GM12872 (cell line): ENCODE measurements around the gene CCND2.

Experiments used
- TF ChIP-seq, protein P1 (sequence below): IDR thresholded peaks from 3 replicates; pipeline ENCODE4 v1.5.1; 2011; ENCODE audit warnings: low read depth, mild to moderate bottlenecking, low read length, moderate library complexity; ENCODE audit not compliant: insufficient read depth

CCND2 gene

DNA sequence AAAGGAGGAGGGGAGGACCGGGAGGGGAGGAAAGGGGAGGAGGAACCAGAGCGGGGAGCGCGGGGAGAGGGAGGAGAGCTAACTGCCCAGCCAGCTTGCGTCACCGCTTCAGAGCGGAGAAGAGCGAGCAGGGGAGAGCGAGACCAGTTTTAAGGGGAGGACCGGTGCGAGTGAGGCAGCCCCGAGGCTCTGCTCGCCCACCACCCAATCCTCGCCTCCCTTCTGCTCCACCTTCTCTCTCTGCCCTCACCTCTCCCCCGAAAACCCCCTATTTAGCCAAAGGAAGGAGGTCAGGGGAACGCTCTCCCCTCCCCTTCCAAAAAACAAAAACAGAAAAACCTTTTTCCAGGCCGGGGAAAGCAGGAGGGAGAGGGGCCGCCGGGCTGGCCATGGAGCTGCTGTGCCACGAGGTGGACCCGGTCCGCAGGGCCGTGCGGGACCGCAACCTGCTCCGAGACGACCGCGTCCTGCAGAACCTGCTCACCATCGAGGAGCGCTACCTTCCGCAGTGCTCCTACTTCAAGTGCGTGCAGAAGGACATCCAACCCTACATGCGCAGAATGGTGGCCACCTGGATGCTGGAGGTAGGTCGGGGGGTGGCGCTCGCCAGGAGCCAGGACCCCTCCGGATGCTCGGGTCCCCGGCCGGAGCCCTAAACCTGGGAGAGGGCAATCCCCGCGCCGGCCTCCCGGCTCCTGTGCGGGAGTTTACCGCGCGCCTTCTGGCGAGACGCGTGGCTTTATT lies at the start of gene CCND2:
CCND2 (plus strand) TSS at position 111 of the 744 bp plus-strand sequence; CDS start at position 390, 279 bp downstream.
- TF ChIP-seq, protein P1, sequence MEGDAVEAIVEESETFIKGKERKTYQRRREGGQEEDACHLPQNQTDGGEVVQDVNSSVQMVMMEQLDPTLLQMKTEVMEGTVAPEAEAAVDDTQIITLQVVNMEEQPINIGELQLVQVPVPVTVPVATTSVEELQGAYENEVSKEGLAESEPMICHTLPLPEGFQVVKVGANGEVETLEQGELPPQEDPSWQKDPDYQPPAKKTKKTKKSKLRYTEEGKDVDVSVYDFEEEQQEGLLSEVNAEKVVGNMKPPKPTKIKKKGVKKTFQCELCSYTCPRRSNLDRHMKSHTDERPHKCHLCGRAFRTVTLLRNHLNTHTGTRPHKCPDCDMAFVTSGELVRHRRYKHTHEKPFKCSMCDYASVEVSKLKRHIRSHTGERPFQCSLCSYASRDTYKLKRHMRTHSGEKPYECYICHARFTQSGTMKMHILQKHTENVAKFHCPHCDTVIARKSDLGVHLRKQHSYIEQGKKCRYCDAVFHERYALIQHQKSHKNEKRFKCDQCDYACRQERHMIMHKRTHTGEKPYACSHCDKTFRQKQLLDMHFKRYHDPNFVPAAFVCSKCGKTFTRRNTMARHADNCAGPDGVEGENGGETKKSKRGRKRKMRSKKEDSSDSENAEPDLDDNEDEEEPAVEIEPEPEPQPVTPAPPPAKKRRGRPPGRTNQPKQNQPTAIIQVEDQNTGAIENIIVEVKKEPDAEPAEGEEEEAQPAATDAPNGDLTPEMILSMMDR: no peak

DNA sequence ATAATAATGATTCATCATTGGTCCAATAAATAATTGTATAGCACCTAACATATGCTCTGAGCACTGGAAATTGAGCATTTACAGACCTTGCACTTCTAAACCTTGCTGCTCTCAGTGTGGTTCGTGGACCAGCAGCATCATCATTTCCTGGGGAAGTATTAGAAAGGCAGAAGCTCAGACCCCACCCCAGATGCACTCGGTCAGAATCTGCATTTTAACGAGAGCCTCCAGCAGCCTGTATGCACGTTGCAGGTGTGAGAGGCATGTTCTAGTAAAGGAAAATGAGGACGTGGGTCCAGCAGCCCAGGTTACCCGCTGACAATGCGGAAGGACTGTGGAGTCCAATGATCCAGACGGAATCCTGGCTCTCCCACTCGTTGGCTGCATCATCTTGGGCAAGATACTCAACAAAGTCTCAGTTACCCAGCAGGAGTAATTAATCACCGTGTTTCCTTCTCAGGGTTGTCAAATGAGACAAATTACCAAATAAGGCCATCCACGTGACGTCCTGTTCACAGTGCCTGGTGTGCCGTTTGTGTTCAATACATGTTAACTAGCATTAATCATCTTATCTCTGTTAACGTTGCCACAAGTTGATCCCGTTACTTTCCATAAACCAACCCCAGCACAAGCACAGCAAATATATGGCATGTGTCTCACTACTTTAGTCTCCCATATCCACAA lies 49.2 kb upstream of the CCND2 start:
- TF ChIP-seq, protein P1: no peak

GRCh38 chr12:4225571-4225970 lies 48.0 kb upstream of the CCND2 start:
- TF ChIP-seq, protein P1: no peak

DNA sequence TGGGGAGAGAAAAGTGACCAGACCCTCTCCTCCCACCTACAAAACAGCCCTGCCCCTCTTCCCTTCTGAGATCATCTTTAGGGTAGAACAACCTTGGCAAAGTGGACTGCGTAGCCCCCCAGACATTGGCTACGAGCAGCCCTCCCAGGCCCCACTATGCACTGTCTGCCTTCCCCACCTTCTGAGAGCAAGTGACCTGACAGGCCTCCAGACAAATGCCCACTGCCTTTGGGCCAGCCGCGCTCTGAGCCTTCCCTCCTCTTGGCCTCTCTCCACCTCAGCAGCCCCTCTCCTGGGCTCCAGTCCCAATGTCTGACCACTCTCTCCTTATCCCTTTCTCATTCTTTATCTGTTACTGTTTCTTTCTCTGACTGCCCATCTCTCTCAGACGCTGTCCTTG lies 46.5 kb upstream of the CCND2 start:
- TF ChIP-seq, protein P1: no peak

DNA sequence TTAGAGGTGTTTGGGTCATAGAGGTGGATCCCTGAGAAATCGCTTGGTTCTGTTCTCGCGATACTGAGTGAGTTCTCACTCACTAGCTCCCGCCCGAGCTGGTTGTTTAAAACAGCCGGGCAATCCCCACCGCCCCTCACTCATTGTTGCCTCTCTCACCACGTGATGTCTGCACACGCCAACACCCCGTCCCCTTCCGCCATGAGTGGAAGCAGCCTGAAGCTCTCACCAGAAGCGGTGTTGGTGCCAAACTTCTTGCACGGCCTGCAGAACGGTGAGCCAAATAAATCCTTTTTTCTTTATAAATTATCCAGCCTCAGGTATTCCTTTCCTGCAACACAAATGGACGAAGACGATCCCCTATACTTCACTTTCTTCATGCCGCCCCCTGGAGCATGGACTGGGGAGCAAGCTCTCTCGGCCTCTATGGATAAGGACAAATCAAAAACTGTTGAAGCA lies 45.4 kb upstream of the CCND2 start:
- TF ChIP-seq, protein P1: no peak

GRCh38 chr12:4230526-4230925 lies 43.0 kb upstream of the CCND2 start:
- TF ChIP-seq, protein P1: no peak

GRCh38 chr12:4238577-4238976 lies 35.0 kb upstream of the CCND2 start:
- TF ChIP-seq, protein P1: no peak
